ENCODE data around the gene FKBP1A. TPM values are rescaled to one million over a fixed set of nuclear protein-coding genes. Genes with fewer than 3 reads are reported as not detected.
A peak's percentile ranks its signal among the peaks of the same experiment; 100 is the strongest.

Gene FKBP1A
- total RNA-seq, 1 donor from 2014 or later, result 128 TPM

DNA sequence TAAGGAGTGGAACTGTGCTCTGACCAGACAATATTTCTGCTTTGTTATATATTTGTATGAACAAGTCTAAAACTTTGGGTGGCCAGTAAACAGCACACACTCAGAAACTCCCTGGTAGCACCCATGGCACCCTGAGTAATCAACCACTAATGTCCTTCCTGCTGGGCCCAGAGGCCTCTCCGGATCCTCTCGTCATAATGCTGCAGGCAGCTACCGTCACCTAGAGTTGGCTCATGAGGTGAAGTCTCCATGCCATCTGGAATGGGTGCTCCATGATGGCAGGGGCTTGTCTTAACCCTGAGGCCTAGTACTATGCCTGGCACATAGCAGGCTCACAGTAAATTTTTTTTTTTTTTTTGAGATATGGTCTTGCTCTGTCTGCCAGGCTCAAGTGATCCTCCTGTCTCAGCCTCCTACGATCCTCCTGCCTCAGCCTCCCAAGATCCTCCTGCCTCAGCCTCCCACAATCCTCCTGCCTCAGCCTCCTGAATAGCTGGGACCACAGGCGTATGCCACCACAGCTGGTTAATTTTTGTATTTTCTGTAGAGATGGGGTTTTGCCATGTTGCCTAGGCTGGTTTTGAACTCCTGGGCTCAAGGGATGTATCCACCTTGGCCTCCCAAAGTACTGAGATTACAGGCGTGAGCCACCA is 60.9 kb downstream of the FKBP1A start:
- DNase-seq, result no peak
- Mint-ChIP-seq H3K27ac (no peak overlapping the region), H3K4me3 (no peak overlapping the region), H3K27me3 (no peaks in the 10 kb centered on the region), H3K36me3 (ENCODE audit: low read depth) (peaks cover 42% of the 10 kb centered on the region), H3K9me3 (no peaks in the 10 kb centered on the region), H3K4me1 (peaks cover 66% of the 10 kb centered on the region)
- ChIA-PET POLR2A (interaction anchor here (0.6 to 0.8 kb wide), 2 partner anchors 10 to 1011 kb away, joined by 3 read pairs; no protein-coding TSS in a partner anchor), CTCF (interaction anchor here (1.3 kb wide), 1 partner anchor 172 kb away, joined by 4 read pairs; no protein-coding TSS in a partner anchor)
- no peak for ATAC-seq (ENCODE audit: low read depth)
- intact Hi-C loops (cut with micrococcal nuclease), result no loop called here
- TF ChIP-seq, protein P1, sequence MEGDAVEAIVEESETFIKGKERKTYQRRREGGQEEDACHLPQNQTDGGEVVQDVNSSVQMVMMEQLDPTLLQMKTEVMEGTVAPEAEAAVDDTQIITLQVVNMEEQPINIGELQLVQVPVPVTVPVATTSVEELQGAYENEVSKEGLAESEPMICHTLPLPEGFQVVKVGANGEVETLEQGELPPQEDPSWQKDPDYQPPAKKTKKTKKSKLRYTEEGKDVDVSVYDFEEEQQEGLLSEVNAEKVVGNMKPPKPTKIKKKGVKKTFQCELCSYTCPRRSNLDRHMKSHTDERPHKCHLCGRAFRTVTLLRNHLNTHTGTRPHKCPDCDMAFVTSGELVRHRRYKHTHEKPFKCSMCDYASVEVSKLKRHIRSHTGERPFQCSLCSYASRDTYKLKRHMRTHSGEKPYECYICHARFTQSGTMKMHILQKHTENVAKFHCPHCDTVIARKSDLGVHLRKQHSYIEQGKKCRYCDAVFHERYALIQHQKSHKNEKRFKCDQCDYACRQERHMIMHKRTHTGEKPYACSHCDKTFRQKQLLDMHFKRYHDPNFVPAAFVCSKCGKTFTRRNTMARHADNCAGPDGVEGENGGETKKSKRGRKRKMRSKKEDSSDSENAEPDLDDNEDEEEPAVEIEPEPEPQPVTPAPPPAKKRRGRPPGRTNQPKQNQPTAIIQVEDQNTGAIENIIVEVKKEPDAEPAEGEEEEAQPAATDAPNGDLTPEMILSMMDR (IDR thresholded peaks at IDR 0.05), result no peak

DNA sequence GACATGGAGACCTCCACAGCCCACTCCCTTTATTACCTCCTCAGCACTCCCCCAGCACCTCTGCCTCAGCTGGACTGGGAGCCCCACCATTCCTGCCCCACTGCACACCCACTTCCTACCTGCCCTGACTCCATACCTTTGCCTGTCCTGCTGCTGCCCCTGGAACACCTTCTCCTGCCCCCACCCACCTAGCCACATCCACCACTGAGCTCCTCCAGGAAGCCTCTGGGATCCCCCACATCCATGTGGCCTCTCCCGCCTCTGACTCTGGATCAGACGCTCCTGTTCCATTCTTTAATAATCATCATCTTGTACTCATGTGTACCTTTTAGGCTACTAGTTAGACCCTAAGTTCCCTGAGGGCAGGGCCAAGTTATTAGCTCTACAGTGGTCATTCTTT is 61.8 kb downstream of the FKBP1A start:
- no peaks in the 10 kb centered on the region for H3K27me3 Mint-ChIP-seq
- ChIA-PET CTCF (no interaction called here), POLR2A (no interaction called here)
- ATAC-seq (ENCODE audit: low read depth) (no peak), DNase-seq (peak; percentile 8)
- peaks cover 42% of the 10 kb centered on the region for H3K36me3 Mint-ChIP-seq (ENCODE audit: low read depth)
- no peak overlapping the region for H3K4me3 Mint-ChIP-seq
- no peak overlapping the region for H3K27ac Mint-ChIP-seq
- no peaks in the 10 kb centered on the region for H3K9me3 Mint-ChIP-seq
- intact Hi-C loops (cut with micrococcal nuclease), result no loop called here
- peaks cover 59% of the 10 kb centered on the region for H3K4me1 Mint-ChIP-seq
- TF ChIP-seq, protein P1 (IDR thresholded peaks at IDR 0.05), result no peak

DNA sequence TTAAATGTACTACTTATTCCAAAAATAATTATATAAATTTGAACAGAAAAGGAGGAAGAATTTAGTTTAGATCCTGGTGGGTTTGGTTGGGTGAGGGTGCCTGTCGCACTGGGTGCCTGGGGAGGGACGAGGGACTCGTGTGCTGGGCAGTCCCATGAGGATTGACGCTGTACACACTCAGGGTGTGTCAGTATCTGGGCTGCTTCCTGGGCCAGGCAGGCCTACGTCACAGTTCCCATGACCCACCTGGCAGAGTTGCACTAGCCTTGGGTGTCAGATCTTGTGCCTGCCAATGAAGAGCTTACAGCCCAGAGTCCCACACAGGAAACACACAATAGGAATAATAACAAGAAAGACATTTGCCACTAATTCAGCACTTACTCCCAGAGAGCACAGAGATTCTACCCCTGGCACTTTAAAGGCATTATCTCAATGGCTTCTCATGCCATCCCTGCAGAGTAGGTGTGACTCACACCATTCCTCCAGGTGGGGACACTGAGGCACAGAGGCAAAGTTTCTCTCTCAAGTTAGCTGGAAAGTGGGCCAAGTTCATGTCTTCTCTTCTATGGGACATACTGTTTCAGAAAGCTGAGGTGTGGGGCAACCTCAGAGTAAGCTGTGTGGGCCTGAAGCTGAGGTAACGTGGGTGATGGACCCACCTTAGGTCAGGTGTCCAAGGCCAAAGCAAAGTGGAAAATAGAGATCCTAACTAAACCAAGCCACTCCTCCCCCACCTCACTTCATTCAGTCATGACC is 62.6 kb downstream of the FKBP1A start:
- intact Hi-C loops (cut with micrococcal nuclease), result no loop called here
- peaks cover 42% of the 10 kb centered on the region for H3K36me3 Mint-ChIP-seq (ENCODE audit: low read depth)
- CTCF ChIA-PET, result interaction anchor here (1.9 kb wide), 1 partner anchor 173 kb away, joined by 4 read pairs; no protein-coding TSS in a partner anchor
- TF ChIP-seq, protein P1 (IDR thresholded peaks at IDR 0.05), result no peak
- no peak overlapping the region for H3K4me3 Mint-ChIP-seq
- ATAC-seq (ENCODE audit: low read depth), result peak; percentile 59
- H3K27me3 Mint-ChIP-seq, result no peaks in the 10 kb centered on the region
- H3K4me1 Mint-ChIP-seq, result peaks cover 52% of the 10 kb centered on the region
- H3K27ac Mint-ChIP-seq, result peak overlapping the region; percentile 88
- peak; percentile 23 for DNase-seq
- POLR2A ChIA-PET, result interaction anchor here (0.5 to 1.1 kb wide), 5 partner anchors 56 to 1279 kb away, joined by 3 to 4 read pairs (median 3); partner anchors contain the start of gene FKBP1A
- H3K9me3 Mint-ChIP-seq, result no peaks in the 10 kb centered on the region

DNA sequence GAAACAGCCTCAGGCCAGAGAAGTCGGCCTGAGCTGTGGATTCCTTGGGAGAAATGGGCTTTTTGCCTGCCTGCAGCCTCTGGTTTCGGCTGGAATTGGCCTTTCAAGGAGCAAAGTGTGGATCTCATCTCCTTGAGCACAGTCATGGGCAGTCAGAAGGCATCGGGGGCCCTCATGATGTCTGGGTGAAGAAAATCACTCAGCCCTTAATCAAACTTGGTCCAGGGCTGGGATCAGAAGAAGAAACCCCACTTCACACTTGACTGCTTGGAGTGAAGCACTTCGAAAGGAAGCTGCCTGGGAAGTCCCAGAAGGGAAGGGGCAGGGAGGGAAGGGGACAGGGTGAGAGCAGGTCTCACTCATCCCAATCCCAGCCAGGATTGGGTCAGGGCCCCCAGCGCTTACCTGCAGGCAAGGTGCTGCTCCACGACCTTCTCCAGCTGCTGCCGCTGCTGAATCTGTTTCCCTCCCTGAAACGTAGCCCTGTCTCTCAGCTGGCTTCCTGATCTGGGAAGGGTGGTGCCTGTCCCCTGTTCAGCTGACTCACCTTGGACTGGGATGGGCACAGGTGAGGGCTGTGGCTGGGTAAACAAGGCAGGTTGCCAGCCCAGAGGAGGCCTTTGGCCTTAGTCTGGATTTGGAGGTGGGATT is 64.0 kb downstream of the FKBP1A start, which contains the start of gene SDCBP2:
Gene SDCBP2, minus strand, starts transcription at position 460 of the 651 bp plus-strand sequence. CDS start 8,723 bp downstream, outside the sequence.
- ChIA-PET CTCF (interaction anchor here (1.9 kb wide), 1 partner anchor 175 kb away, joined by 4 read pairs; no protein-coding TSS in a partner anchor), POLR2A (interaction anchor here (1.1 kb wide), 1 partner anchor 63 kb away, joined by 5 read pairs; no protein-coding TSS in a partner anchor)
- H3K9me3 Mint-ChIP-seq, result no peaks in the 10 kb centered on the region
- H3K27me3 Mint-ChIP-seq, result no peaks in the 10 kb centered on the region
- TF ChIP-seq, protein P1 (IDR thresholded peaks at IDR 0.05), result no peak
- H3K27ac Mint-ChIP-seq, result peak within 1 kb of the TSS; percentile 88
- DNase-seq (peak; percentile 13), ATAC-seq (ENCODE audit: low read depth) (no peak)
- peaks cover 50% of the 10 kb centered on the region for H3K4me1 Mint-ChIP-seq
- intact Hi-C loops (cut with micrococcal nuclease), result loop anchor here (10.0 kb wide), 1 partner anchor 1146 kb away; the partner anchor contains the start of gene SNRPB
- H3K4me3 Mint-ChIP-seq, result peak within 1 kb of the TSS; percentile 36
- H3K36me3 Mint-ChIP-seq (ENCODE audit: low read depth), result peaks cover 35% of the 10 kb centered on the region

Data from activated B cell treated with CpG ODN at 0.5 μM for 24 hours (primary cell).